GM12873 (cell line): ENCODE results near the gene BEND5.

Source experiments
- CTCF ChIP-seq: IDR thresholded peaks from 2 replicates; pipeline ENCODE4 v1.5.1; 2012; ENCODE audit warnings: low read depth, mild to moderate bottlenecking, moderate library complexity, low read length, control low read depth; ENCODE audit not compliant: insufficient read depth; ENCODE audit errors: missing control alignments

BEND5 gene

GRCh38 chr1:48738356-48738755 lies 38.3 kb downstream of the BEND5 start:
- TF ChIP-seq CTCF = no peak

GRCh38 chr1:48735796-48736195 lies 40.9 kb downstream of the BEND5 start:
- no peak for TF ChIP-seq CTCF

- TF ChIP-seq CTCF = peak; percentile 2
Measured at GRCh38 chr1:48730164-48730910, 46.4 kb downstream of the BEND5 start.

- TF ChIP-seq CTCF = no peak
Measured at GRCh38 chr1:48728584-48728983, 48.1 kb downstream of the BEND5 start.

- no peak for TF ChIP-seq CTCF
Measured at GRCh38 chr1:48726557-48727215, 50.0 kb downstream of the BEND5 start.

- no peak for TF ChIP-seq CTCF
Measured at GRCh38 chr1:48726139-48726538, 50.6 kb downstream of the BEND5 start.

- TF ChIP-seq CTCF = no peak
Measured at GRCh38 chr1:48725341-48726046, 51.2 kb downstream of the BEND5 start.
